HepG2 (cell line): ENCODE results near the gene KLF7. TPM values are rescaled to one million over a fixed set of nuclear protein-coding genes. Genes with fewer than 3 reads are reported as not detected.

ENCODE experiments used
- ATAC-seq: fragments of 200-7000 bp; cut with Tn5 transposase; 3 replicates; pipeline ENCODE4 v1.9.1; 2020; ENCODE audit warnings: mild to moderate bottlenecking, moderate library complexity
- Bru-seq: library from RNA; stranded (reverse); fragments of 400-500 nt; gene quantifications from one replicate; lab custom pipeline; 2021; lab: Mats Ljungman, UMichigan
- BruChase-seq, 2 experiments: library from RNA; stranded (reverse); fragments of 400-500 nt; gene quantifications; one replicate each; lab custom pipeline; 2021; lab: Mats Ljungman, UMichigan
- BruUV-seq: library from RNA; stranded (reverse); fragments of 400-500 nt; replicated peaks from 2 replicates; lab custom pipeline; 2021; lab: Mats Ljungman, UMichigan
- CTCF ChIA-PET: fragments of 300-600 bp; formaldehyde crosslinking; extraction: SDS; loops from one replicate; lab custom pipeline; 2021; ENCODE audit warnings: low total read pairs, inconsistent platforms, low intra/inter-chr PET ratio; lab: Yijun Ruan, JAX
- POLR2A ChIA-PET: fragments of 350-600 bp; sonication (Branson Sonifier 250); formaldehyde crosslinking; loops from one replicate; lab custom pipeline; 2020; ENCODE audit warnings: antibody characterized with exemption, inconsistent platforms; lab: Yijun Ruan, JAX
- DNase-seq: peaks from one replicate; pipeline ENCODE4 v3.0.0-alpha.2; 2015; ENCODE audit warnings: low spot score
- FAIRE-seq: peaks from 3 replicates; lab custom pipeline; 2011; peaks lifted over from hg19 to GRCh38; lab: Jason Lieb, UNC
- H2AFZ ChIP-seq: one replicate; pipeline ENCODE4 v1.6.1; 2011; ENCODE audit warnings: low read length, inconsistent platforms
- H3K27ac ChIP-seq: fragments of 300-600 bp; 3 replicates; pipeline ENCODE4 v1.8.0; 2011; ENCODE audit warnings: mixed run types, mild to moderate bottlenecking, mixed read lengths, low read length, inconsistent platforms; ENCODE audit not compliant: insufficient read depth; ENCODE audit errors: extremely low read length
- H3K27me3 ChIP-seq, 2 experiments: fragments of 200-600 bp in 1 of 2; 2 replicates in 1 of 2; 3 replicates in 1 of 2; pipeline versions ENCODE4 v1.6.0 to v1.8.0; 2011; ENCODE audit warnings: low read length in 2 of 2, mild to moderate bottlenecking in 2 of 2, moderate library complexity in 2 of 2, inconsistent platforms in 1 of 2; ENCODE audit not compliant: insufficient read depth in 2 of 2, control insufficient read depth in 1 of 2
- H3K36me3 ChIP-seq, 2 experiments: fragments of 200-600 bp in 1 of 2; replicated peaks in 1 of 2; 2 replicates in 1 of 2; 3 replicates in 1 of 2; pipeline versions ENCODE4 v1.5.1 to v1.8.0; 2011; ENCODE audit warnings: low read length in 2 of 2, inconsistent platforms in 1 of 2; ENCODE audit not compliant: insufficient read depth in 2 of 2, control insufficient read depth in 1 of 2
- H3K4me1 ChIP-seq: 2 replicates; pipeline ENCODE4 v1.5.1; 2012; ENCODE audit warnings: low read length, inconsistent platforms; ENCODE audit not compliant: insufficient read depth
- H3K4me2 ChIP-seq: 2 replicates; pipeline ENCODE4 v1.6.0; 2011; ENCODE audit warnings: low read depth, low read length, inconsistent platforms
- H3K4me3 ChIP-seq, 3 experiments: fragments of 200-600 bp in 1 of 3; sonication (generic), shearing (Covaris generic) in 1 of 3; replicated peaks in 1 of 3; 2 replicates each; pipeline ENCODE4 v1.5.1; 2011 to 2016; ENCODE audit warnings: low read length in 3 of 3, inconsistent platforms in 2 of 3, low read depth in 2 of 3, mild to moderate bottlenecking in 2 of 3, control low read depth in 1 of 3, mixed read lengths in 1 of 3; ENCODE audit not compliant: insufficient read depth in 1 of 3
- H3K79me2 ChIP-seq: one replicate; pipeline ENCODE4 v1.6.1; 2011; ENCODE audit warnings: low read length, inconsistent platforms; ENCODE audit not compliant: insufficient read depth
- H3K9ac ChIP-seq: 2 replicates; pipeline ENCODE4 v1.6.0; 2011; ENCODE audit warnings: mild to moderate bottlenecking, low read depth, low read length, inconsistent platforms; ENCODE audit not compliant: insufficient read depth
- H3K9me3 ChIP-seq: 2 replicates; pipeline ENCODE4 v1.5.1; 2012; ENCODE audit warnings: mild to moderate bottlenecking, low read length
- H4K20me1 ChIP-seq: 2 replicates; pipeline ENCODE4 v1.6.0; 2011; ENCODE audit warnings: inconsistent platforms, mild to moderate bottlenecking, low read length, moderate library complexity; ENCODE audit not compliant: insufficient read depth
- CHD2 ChIP-seq: IDR thresholded peaks from 2 replicates; pipeline ENCODE4 v1.6.1; 2011; ENCODE audit warnings: low read depth, low read length, improper control_type of control experiment
- CREBL2 ChIP-seq: sonication (generic); formaldehyde crosslinking; IDR thresholded peaks from 2 replicates; pipeline ENCODE4 v1.8.1; 2023; ENCODE audit warnings: missing genetic modification reagents, mild to moderate bottlenecking, borderline replicate concordance
- ELF4 ChIP-seq: sonication (generic); formaldehyde crosslinking; IDR thresholded peaks from 2 replicates; pipeline ENCODE4 v1.5.0; 2020; ENCODE audit warnings: missing genetic modification reagents, mild to moderate bottlenecking, moderate library complexity, borderline replicate concordance
- NCOR1 ChIP-seq: fragments of 200-600 bp; sonication (generic); IDR thresholded peaks from 2 replicates; pipeline ENCODE4 v1.7.0; 2017; ENCODE audit warnings: antibody characterized with exemption, low read length, borderline replicate concordance
- PCBP1 ChIP-seq: fragments of 200-400 bp; formaldehyde crosslinking; IDR thresholded peaks from 2 replicates; pipeline ENCODE4 v1.6.1; 2017; ENCODE audit warnings: mild to moderate bottlenecking, low read depth, low read length, borderline replicate concordance
- POLR2A ChIP-seq, 2 experiments: IDR thresholded peaks; 2 replicates each; pipeline ENCODE4 v1.6.1; 2011; ENCODE audit warnings: low read depth in 2 of 2, low read length in 2 of 2, mild to moderate bottlenecking in 1 of 2, moderate library complexity in 1 of 2; ENCODE audit not compliant: insufficient read depth in 1 of 2
- SCMH1 ChIP-seq: sonication (generic); formaldehyde crosslinking; IDR thresholded peaks from 2 replicates; pipeline ENCODE4 v1.9.0; 2021; ENCODE audit warnings: missing genetic modification reagents, mild to moderate bottlenecking, borderline replicate concordance
- ZBTB4 ChIP-seq: sonication (generic); formaldehyde crosslinking; IDR thresholded peaks from 2 replicates; pipeline ENCODE4 v1.4.0; 2020; ENCODE audit warnings: missing genetic modification reagents, mild to moderate bottlenecking, borderline replicate concordance
- ZNF512 ChIP-seq: sonication (generic); formaldehyde crosslinking; IDR thresholded peaks from 2 replicates; pipeline ENCODE4 v1.4.0; 2020; ENCODE audit warnings: mild to moderate bottlenecking, missing genetic modification reagents
- ZNF724P ChIP-seq: sonication (generic); formaldehyde crosslinking; IDR thresholded peaks from 2 replicates; pipeline ENCODE4 v1.8.0; 2022; ENCODE audit warnings: missing genetic modification reagents, borderline replicate concordance
- WGBS: methylation state at CpG from one replicate; pipeline ENCODE4 v1.1.6; 2017; ENCODE audit warnings: low lambda C conversion rate; 5-methylcytosine and 5-hydroxymethylcytosine counted together
- in situ Hi-C: cut with HindIII; loops from 2 replicates; pipeline ENCODE4 v1.10.0; 2017; ENCODE audit warnings: low pct_unique_long_range_greater_than_20kb; ENCODE audit not compliant: extremely low pct_ligation_motif_present
- intact Hi-C: fragments of 100-400 bp; cut with micrococcal nuclease; formaldehyde crosslinking; loops from one replicate; pipeline ENCODE4 v1.10.0; 2022; ENCODE audit not compliant: unreplicated experiment
- long read RNA-seq, 2 experiments: library from RNA in 1 of 2; library from polyadenylated mRNA in 1 of 2; stranded (forward) in 1 of 2; unstranded in 1 of 2; transcript quantifications; one replicate each; pipeline ENCODE4 v2.0.0, GENCODE V29; 2019 to 2022
- polyA minus RNA-seq, 3 experiments: library from RNA; depleted of rRNA, polyadenylated mRNA; stranded (reverse); fragments of >200 nt; gene quantifications; 2 replicates each; pipeline ENCODE4 v1.2.3, GENCODE V29; 2011; ENCODE audit warnings: low replicate concordance in 1 of 3
- polyA plus RNA-seq, 8 experiments: library from polyadenylated mRNA; depleted of rRNA in 3 of 8; stranded (reverse) in 7 of 8; unstranded in 1 of 8; fragments of >200 nt; fragmentation: Illumina TruSeq in 4 of 8; extraction: Trizol in 4 of 8; gene quantifications; 2 replicates each; pipeline versions ENCODE4 v1.2.1 to v1.2.3, GENCODE V29; 2011 to 2016; ENCODE audit warnings: low read depth in 4 of 8, missing spikeins in 1 of 8, mixed read lengths in 1 of 8; ENCODE audit not compliant: insufficient read depth in 1 of 8
- total RNA-seq, 5 experiments: library from RNA; depleted of rRNA; stranded (reverse); fragments of >200 nt; fragmentation: Illumina TruSeq; extraction: Trizol; gene quantifications; 2 replicates each; pipeline ENCODE4 v1.2.3, GENCODE V29; 2016; ENCODE audit warnings: low read depth in 1 of 5

KLF7 gene
- total RNA-seq (2016; rRNA removed; fragmentation: Illumina TruSeq; extraction: Trizol) (1.9 and 2.6 TPM in 2 replicates), polyA plus RNA-seq (2011; rRNA removed) (5.4 and 6.3 TPM in 2 replicates), polyA minus RNA-seq (2011; rRNA and poly(A)+ RNA removed; ENCODE audit: low replicate concordance) (7.1 and 25.2 TPM in 2 replicates), Bru-seq, nascent RNA (percentile 75 among the genes with signal in this experiment), BruChase-seq, experiment 1, labeled RNA remaining after a 6-hour chase (percentile 67 among the genes with signal in this experiment), BruChase-seq, experiment 2, labeled RNA remaining after a 2-hour chase (percentile 67 among the genes with signal in this experiment)
- total RNA-seq (2016; cell fraction: cytosol; rRNA removed; fragmentation: Illumina TruSeq; extraction: Trizol; ENCODE audit: low read depth): 1.4 and 2.0 TPM in 2 replicates
- total RNA-seq (2016; cell fraction: insoluble cytoplasmic fraction; rRNA removed; fragmentation: Illumina TruSeq; extraction: Trizol): 2.4 and 3.0 TPM in 2 replicates
- 0.93 and 1.1 TPM in 2 replicates for total RNA-seq (2016; cell fraction: membrane; rRNA removed; fragmentation: Illumina TruSeq; extraction: Trizol)
- 2.5 and 4.1 TPM in 2 replicates for total RNA-seq (2016; cell fraction: nucleus; rRNA removed; fragmentation: Illumina TruSeq; extraction: Trizol)
- polyA plus RNA-seq (2011; cell fraction: cytosol; rRNA removed): 4.0 and 4.2 TPM in 2 replicates
- polyA plus RNA-seq (2011; cell fraction: nucleus; rRNA removed): 21.1 and 21.4 TPM in 2 replicates
- polyA plus RNA-seq (2012): 6.5 and 7.0 TPM in 2 replicates
- 0.11 and 0.31 TPM in 2 replicates for polyA plus RNA-seq (2016; cell fraction: cytosol; fragmentation: Illumina TruSeq; extraction: Trizol; ENCODE audit: low read depth)
- polyA plus RNA-seq (2016; cell fraction: insoluble cytoplasmic fraction; fragmentation: Illumina TruSeq; extraction: Trizol; ENCODE audit: low read depth): 1.3 and 1.4 TPM in 2 replicates
- 0.61 and 1.3 TPM in 2 replicates for polyA plus RNA-seq (2016; cell fraction: membrane; fragmentation: Illumina TruSeq; extraction: Trizol; ENCODE audit: low read depth)
- 3.3 TPM in 2 replicates for polyA plus RNA-seq (2016; cell fraction: nucleus; fragmentation: Illumina TruSeq; extraction: Trizol; ENCODE audit: insufficient read depth, low read depth)
- 2.5 and 3.4 TPM in 2 replicates for polyA minus RNA-seq (2011; cell fraction: cytosol; rRNA and poly(A)+ RNA removed)
- 18.7 and 20.8 TPM in 2 replicates for polyA minus RNA-seq (2011; cell fraction: nucleus; rRNA and poly(A)+ RNA removed)
- long read RNA-seq, experiment 1, partial matches to known transcripts: 0 of 1 reads
- long read RNA-seq, experiment 1, other reads (novel, unspliced or antisense): 1 of 1 reads
- long read RNA-seq, experiment 2, partial matches to known transcripts: 1 of 7 reads
- long read RNA-seq, experiment 2, other reads (novel, unspliced or antisense): 6 of 7 reads

- no peak for DNase-seq
- WGBS: under 1% methylated on average over 36 of the region's 36 CpGs
- TF ChIP-seq POLR2A (IDR thresholded peaks at IDR 0.05; ENCODE audit: insufficient read depth in 1 of 2, low read depth in 2 of 2, low read length in 2 of 2) (peak in 1 of 2 experiments; percentile 55; a peak in 2 of 4 replicates), ELF4 (CRISPR knock-in tag) (no peak), SCMH1 (CRISPR knock-in tag) (0 out of 2 replicates have a peak, but pooled peaks have one; percentile 59), ZNF724P (CRISPR knock-in tag) (0 out of 2 replicates have a peak, but pooled peaks have one; percentile 44), CHD2 (peak; percentile 69), NCOR1 (peak; percentile 7; the same call in 1 of the 2 replicates), PCBP1 (0 out of 2 replicates have a peak, but pooled peaks have one; percentile 15), CREBL2 (CRISPR knock-in tag) (0 out of 2 replicates have a peak, but pooled peaks have one; percentile 46), ZNF512 (CRISPR knock-in tag) (0 out of 2 replicates have a peak, but pooled peaks have one; percentile 47), ZBTB4 (CRISPR knock-in tag) (no peak)
Observed at GRCh38 chr2:207165121-207166038, at the start of gene KLF7. Gene KLF7 (minus strand): TSS chr2:207165948. CDS start chr2:207165568, 380 bp downstream.

More at GRCh38 chr2:207165121-207166038, at the start of gene KLF7:
- Histone ChIP-seq H3K36me3 (no peaks in the 10 kb centered on the region), H3K27me3 (peaks cover 0 to 4% of the 10 kb centered on the region in 2 experiments; a peak in 2 of 5 replicates), H3K4me2 (peak within 1 kb of the TSS; percentile 95), H3K79me2 (peaks cover 9% of the 10 kb centered on the region), H2AFZ (no peak within 1 kb of the TSS), H3K27ac (peak within 1 kb of the TSS; percentile 96), H4K20me1 (peaks cover 5% of the 10 kb centered on the region; the same call in 1 of the 2 replicates), H3K4me3 (peak within 1 kb of the TSS; percentile 69 to 86 (median 78)), H3K9me3 (no peaks in the 10 kb centered on the region), H3K9ac (peak within 1 kb of the TSS; percentile 98), H3K4me1 (peaks cover 41% of the 10 kb centered on the region)
- no peak for FAIRE-seq
- POLR2A ChIA-PET: interaction anchor here (0.9 to 1.8 kb wide), 12 partner anchors 10 to 546 kb away, joined by 3 to 9 read pairs (median 4); partner anchors contain the start of genes CCNYL1, CREB1, FASTKD2 and MDH1B
- intact Hi-C loops: loop anchor here (2.0 to 10.0 kb wide), 4 partner anchors 83 to 309 kb away; no protein-coding TSS in a partner anchor
- TSS peak; percentile 66 for BruUV-seq
- peak; percentile 10 for ATAC-seq
- CTCF ChIA-PET: no interaction called here
- in situ Hi-C loops: no loop called here
